ENCODE data around the gene ME3.

ME3 gene

DNA sequence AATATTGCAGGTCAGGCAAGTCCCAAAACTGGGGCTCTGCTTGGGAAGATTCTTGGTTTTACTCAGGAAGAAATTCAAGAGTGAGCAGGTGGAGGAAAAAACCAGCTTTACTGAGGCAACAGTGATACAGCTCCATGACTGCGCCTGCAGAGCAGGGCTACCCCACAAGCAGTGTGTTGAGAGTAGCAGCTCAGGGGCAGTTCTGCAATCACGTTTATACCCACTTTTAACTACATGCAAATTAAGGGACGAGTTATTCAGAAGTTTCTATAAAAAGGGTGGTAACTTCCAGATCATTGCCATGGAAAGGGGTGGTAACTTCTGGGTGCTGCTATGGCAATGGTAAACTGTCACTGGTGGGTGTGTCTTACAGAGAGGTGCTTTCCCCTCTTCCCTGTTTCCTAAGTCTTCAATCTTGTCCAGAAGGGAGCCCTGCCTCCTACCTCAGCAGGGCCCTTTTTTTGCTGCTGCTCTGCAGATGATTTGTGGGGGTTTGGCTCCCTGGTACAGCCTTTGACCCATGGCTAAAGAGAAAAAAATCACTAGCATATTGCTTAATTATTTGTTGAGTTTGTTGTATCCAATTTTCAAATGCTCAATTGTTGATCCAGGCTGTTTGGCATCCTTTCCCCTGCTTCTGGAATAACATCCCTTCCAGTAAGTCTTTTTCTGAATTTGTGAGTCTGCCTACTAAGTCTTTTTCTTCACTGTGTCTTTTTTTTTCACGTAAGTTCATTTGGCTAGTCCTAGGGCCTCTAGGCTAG, 30.0 kb upstream of the ME3 start:
- TF ChIP-seq GATA3 (IDR thresholded peaks at IDR 0.05; ENCODE audit: low read depth, low read length) (no peak), GATA2 (IDR thresholded peaks at IDR 0.05; ENCODE audit: low read depth, low read length) (no peak)

DNA sequence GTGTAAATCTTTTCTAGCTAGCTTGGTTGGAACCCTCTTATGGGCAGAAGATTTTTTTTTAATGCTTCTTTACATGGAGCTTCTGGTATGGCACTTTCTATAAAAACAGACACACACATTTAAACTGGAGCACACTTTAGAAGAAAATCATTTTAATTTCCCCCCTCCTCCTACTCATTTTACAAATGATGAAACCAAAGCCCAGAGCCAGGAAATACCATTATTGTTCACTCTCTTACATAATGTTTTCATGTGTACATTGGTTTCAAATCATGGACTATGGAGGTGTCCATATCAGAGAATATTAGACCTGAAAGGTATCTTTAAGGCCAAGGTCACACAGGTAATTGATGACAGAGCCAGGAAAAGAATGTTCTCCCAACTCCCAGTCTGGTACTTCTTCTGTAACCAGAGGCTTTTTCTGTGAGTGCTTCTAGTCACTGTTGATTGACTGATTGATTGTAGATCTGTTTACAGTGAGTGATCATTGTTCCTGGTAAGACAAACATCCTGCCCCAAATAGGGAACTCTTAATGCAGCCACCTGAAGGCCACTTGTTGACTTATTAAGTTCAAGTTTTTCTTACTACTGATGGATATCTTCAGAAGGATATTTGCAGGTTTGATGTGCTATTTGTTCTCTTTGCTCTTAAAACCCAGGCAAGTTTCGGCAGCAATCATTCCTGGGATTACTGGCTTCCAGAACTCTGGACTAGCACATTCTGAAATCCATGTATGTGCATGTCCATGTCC, 26.8 kb upstream of the ME3 start:
- no peak for TF ChIP-seq GATA3 (IDR thresholded peaks at IDR 0.05; ENCODE audit: low read depth, low read length)
- no peak for TF ChIP-seq GATA2 (IDR thresholded peaks at IDR 0.05; ENCODE audit: low read depth, low read length)

DNA sequence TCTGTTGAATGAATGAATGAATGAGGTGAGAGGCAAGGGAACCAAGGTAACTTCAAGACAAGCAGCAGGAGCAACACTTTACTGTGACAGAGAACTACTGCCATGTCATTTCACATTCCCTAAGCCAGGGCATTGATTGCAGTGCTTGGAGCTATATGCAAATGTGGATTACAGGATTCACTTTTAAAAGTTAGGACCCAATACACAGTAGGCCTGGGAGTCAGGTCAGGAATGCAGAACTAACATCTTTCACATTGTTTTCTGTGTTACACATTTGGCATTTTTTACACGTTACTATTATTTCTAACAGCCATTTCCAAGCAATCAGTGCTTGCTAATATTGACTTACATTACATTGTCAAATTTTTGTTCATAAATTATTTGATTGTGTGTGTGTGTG, 26.2 kb upstream of the ME3 start:
- TF ChIP-seq GATA2 (IDR thresholded peaks at IDR 0.05; ENCODE audit: low read depth, low read length), result no peak
- TF ChIP-seq GATA3 (IDR thresholded peaks at IDR 0.05; ENCODE audit: low read depth, low read length), result no peak

DNA sequence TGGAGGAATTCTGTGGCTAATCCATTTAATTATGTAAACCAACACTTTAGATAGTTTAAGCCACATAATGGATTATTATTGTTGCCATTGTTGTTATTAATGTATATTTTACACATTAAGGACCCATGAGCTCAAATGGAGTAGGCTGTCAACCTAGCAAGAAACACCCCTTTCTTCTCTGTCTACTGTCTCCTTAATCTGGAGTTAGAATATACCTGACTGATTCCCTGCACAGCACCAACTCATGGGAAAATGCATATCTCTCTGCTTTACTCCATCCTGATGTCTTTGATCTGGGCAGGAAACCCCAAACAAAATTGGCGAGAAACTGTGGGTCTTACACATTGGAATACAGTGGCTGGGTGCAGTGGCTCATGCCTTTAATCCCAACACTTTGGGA, 24.0 kb upstream of the ME3 start:
- TF ChIP-seq GATA3 (IDR thresholded peaks at IDR 0.05; ENCODE audit: low read depth, low read length) (no peak), GATA2 (IDR thresholded peaks at IDR 0.05; ENCODE audit: low read depth, low read length) (no peak)

DNA sequence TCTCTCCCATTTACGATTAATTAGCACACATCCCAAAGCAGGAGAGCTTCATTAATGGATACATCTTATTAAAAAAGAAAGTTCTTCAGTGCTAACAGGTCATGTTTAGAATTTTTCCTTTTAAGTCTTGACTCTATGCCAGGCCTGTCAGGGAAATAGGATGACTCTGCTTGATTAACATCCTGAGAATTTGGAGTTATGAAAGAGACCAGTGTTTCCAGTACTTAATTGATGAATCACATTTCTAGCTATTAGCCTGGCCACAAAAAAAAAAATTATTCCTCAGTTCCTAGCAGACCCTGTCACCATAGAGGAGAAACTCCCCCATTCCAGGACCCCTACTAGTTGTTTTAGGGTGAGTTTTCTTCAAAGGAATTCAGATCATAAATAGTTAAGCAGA, 23.6 kb upstream of the ME3 start:
- TF ChIP-seq GATA2 (IDR thresholded peaks at IDR 0.05; ENCODE audit: low read depth, low read length), result no peak
- TF ChIP-seq GATA3 (IDR thresholded peaks at IDR 0.05; ENCODE audit: low read depth, low read length), result no peak

DNA sequence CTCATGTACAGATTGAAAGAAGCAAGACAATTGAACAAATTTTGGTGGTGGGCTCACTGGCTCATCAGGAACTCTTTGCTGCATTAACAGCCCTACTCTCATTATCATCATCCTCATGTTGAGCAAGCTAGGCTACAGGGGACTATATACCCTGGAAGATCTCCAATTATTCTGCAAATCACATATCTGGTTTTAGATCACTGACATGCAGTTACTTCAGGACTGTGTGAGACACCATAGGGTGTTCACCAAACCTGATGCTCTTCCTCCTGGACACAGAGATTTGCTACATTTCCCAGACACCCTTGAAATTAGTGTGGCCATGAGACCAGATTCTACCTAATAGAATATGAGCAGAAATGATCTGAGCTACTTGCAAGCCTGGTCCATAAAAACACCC, 23.0 kb upstream of the ME3 start:
- no peak for TF ChIP-seq GATA3 (IDR thresholded peaks at IDR 0.05; ENCODE audit: low read depth, low read length)
- no peak for TF ChIP-seq GATA2 (IDR thresholded peaks at IDR 0.05; ENCODE audit: low read depth, low read length)

DNA sequence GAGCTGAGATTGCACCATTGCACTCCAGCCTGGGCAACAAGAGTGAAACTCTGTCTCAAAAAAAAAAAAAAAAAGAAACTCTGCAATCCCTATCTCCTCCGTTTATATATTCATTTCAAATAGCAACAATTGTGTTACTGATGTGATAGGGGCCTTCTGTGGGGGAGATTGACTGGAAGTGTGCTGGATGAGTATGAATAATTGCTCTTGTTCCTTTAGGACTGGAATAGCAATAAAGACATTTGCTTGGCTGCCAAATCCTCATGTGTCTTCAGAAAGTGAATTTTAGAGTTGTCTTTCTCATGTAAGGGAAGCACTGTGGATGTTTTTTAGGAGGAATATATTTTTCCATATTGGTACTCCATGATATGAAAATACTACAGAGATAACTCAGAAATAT, 21.1 kb upstream of the ME3 start:
- TF ChIP-seq GATA2 (IDR thresholded peaks at IDR 0.05; ENCODE audit: low read depth, low read length), result no peak
- TF ChIP-seq GATA3 (IDR thresholded peaks at IDR 0.05; ENCODE audit: low read depth, low read length), result no peak

DNA sequence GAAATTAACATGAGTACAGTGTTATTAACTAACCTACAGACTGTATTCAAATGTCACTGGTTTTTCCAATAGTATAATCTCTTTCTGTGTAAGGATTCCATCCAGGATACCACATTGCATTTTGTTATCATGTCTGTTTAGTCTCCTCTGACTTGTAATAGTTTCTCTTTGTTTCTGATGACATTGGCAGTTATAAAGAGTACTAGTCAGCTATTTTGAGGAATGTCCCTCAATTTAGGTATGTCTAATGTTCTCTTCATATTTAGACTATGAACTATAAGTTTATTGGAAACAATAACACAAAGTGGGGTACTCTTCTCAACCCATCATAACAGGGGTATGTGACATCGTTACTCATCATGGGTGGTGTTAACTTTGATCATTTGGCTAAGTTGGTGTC, 20.3 kb upstream of the ME3 start:
- TF ChIP-seq GATA2 (IDR thresholded peaks at IDR 0.05; ENCODE audit: low read depth, low read length) (no peak), GATA3 (IDR thresholded peaks at IDR 0.05; ENCODE audit: low read depth, low read length) (no peak)

DNA sequence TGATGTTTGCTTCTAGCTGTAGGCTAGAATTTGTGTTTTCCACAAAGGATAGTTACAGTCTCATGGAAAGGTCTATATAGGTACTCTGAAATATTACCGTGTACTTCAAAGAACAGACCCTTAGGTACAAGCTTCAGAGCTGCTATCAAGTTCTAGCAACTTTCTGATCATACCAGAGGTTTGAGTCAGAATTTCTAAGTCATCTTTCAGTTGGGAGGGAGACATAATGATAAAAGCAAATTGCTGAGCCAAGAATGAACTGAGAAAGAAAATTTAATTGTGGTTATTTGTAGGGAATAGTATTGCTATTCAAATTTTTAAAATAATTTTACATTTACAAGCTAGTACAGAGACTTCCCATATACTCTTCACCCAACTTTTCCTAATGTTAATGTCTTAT, 19.9 kb upstream of the ME3 start:
- no peak for TF ChIP-seq GATA2 (IDR thresholded peaks at IDR 0.05; ENCODE audit: low read depth, low read length)
- TF ChIP-seq GATA3 (IDR thresholded peaks at IDR 0.05; ENCODE audit: low read depth, low read length), result no peak

DNA sequence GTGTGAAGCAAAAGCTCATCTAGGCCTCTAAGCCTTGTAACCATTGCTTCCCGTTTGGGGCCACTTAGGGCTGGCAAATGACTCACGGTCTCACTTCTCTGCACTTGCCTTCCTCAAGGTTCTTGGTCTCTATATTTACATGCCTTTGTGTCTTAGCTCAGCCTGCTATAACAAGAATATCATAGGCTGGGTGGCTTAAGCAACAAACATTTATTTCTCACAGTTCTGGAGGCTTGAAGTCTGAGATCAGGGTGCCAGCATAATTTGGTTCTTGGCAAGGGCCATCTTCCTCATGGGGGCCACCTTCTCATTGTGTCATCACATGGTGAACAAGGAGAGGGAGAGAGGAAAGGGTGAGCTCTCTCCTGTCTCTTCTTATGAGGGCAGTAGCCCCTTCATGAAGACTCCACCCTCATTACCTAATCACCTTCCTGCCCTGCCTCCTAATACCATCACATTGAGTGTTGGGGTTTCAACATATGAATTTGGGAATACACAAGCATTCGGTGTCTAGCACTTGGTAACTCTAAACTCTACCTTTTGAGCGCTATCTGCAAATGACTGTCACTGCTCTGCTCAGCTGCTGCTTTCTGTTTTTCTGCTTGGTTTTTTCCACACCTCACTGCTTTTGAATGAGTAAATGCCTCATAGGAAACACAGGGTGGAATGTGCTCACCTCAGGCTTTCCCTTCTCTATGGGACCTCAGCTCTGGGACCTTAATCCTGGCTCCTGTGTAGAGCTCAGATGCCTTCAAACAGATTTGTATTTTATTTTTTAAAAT, 16.2 kb upstream of the ME3 start:
- no peak for TF ChIP-seq GATA2 (IDR thresholded peaks at IDR 0.05; ENCODE audit: low read depth, low read length)
- no peak for TF ChIP-seq GATA3 (IDR thresholded peaks at IDR 0.05; ENCODE audit: low read depth, low read length)

DNA sequence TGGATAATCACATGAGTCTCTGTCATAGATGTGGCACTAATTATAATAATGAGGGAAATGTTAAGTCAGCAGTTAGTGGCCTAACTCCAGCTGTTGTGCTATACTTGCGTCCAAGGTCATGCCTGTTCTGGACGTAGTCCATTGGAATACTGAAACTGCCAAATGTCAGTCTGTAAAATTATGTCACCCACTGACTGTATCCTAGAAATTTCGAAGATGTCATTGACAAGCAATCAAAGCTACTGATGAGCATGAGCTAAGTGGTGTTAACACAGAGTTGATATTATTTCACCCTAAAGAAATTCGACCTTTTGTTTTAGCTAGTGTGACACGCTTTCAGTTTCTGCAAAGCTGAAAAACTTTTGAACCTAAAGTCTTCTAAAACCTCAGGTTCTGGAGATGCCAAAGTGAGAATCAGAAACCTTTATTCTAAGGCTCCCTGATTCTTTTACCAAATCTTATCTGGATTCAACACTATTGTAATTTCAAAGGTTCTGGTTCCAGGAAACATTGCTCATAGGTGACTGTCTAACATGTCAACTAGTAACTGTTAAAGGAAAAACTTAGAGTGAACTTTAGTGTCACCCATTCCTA, 14.9 kb upstream of the ME3 start:
- no peak for TF ChIP-seq GATA3 (IDR thresholded peaks at IDR 0.05; ENCODE audit: low read depth, low read length)
- TF ChIP-seq GATA2 (IDR thresholded peaks at IDR 0.05; ENCODE audit: low read depth, low read length), result no peak

DNA sequence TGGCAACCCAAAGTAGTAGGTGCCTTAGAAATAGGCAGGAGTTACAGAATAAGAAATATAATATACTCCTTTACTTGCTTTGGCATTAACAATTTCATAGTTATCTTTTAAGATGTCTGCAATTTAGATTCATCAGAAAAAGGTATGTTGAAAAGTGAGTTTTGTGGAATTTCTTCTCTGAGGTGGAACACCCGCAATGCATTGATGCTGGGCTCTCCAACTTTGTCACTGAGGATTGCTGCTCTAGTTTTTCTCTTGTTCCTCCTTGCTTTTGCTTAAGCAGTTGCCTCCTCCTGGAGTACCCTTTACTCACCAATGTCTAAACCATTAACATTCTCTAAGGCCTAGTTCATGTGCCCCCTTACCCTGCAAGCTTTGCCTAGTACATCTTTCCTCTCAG, 14.1 kb upstream of the ME3 start:
- TF ChIP-seq GATA3 (IDR thresholded peaks at IDR 0.05; ENCODE audit: low read depth, low read length) (no peak), GATA2 (IDR thresholded peaks at IDR 0.05; ENCODE audit: low read depth, low read length) (no peak)

DNA sequence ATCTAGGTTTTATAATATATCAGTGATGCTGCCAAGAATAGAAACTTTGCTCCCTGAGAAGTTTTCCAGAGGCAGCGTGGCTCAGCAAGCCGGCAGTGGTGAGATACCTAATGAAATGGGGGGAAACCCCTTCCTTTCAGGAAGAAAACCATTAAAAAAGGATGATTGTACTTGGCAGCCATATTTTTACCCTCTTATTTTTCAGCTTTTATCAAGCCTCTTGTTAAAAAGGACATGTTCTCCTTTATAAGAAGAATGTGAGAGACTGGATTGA, 9.0 kb upstream of the ME3 start:
- TF ChIP-seq GATA2 (IDR thresholded peaks at IDR 0.05; ENCODE audit: low read depth, low read length), result no peak
- no peak for TF ChIP-seq GATA3 (IDR thresholded peaks at IDR 0.05; ENCODE audit: low read depth, low read length)

DNA sequence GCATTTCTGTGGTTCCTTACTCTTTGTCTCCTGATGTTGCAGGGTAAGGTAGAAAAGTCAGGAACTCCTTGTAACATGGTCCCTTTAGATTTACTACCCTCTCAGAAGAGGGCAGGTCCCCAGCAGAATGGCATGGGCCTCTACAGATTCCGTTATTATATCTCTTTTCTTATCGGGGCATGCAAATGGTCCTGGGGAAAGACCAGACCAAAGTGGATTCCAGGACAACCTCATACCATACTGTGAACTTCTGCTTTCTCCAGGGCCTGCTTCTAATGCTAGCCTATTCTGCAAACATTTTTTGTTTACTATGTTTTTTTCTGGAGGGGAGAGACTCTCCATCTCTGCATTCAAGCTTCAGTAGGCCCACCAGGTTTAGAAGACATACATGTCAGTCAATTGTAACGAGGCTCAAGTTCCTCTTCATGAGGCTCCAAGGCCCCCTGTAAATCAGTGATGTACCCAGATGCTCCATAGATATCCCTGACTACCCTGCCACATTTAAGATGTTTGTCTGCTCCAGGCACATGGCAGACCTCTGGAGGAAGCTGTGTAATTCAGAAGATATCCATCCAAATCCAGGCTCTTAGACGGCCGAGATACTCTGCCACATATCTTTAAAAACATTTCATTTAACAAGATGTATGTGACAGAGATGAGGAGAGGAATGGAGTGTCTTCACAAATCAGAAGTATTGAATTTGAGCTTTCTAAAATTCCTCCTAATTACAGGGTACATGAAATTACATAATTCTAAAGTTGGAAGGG, 8.5 kb upstream of the ME3 start:
- no peak for TF ChIP-seq GATA3 (IDR thresholded peaks at IDR 0.05; ENCODE audit: low read depth, low read length)
- TF ChIP-seq GATA2 (IDR thresholded peaks at IDR 0.05; ENCODE audit: low read depth, low read length), result no peak

Data from SH-SY5Y (cell line).